ENCODE measurements around the gene NFE2.
"Not testable (repeated sequence)": the region's sequence is repeated elsewhere in the genome, so short reads cannot be mapped to it uniquely, and the experiment has no call there.

NFE2 gene

DNA sequence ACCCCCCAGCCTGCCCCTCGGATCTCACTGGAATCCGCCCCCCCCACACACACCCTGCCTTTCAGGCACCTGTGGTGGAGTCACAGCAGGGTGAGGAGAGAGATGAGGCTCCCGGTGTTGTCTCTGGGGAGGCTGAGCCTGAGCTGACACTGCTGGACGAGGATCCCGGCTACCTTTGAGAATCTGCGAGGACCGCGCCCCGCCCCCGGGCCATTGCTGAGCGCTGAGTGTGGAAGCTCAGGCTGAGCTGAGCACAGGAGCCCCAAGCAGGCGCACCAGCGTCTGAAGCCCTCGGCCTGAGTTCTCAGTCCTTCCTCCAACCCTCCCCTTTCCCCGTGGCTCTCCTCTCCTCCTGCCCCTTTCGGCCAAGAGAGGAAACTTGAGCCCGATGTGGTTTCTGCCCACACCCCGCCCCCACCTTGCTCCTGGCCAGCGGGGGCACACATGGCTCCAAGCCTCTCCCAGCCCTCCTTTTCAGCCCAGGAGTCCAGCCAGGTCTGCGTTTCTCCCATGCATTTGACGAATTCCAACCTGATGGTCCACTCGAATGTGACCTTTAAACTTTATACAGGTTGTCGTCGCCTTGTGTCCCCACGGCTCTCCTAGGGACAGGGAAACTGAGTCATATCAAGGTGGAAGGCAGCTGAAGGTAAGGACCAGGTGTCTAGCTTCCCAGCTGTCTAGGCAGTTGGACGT is at the start of gene NFE2:
Gene NFE2 (minus strand): TSS at position 284 of the 696 bp plus-strand sequence. CDS start 5,767 bp downstream, outside the sequence.
- DNase-seq = peak; percentile 35

DNA sequence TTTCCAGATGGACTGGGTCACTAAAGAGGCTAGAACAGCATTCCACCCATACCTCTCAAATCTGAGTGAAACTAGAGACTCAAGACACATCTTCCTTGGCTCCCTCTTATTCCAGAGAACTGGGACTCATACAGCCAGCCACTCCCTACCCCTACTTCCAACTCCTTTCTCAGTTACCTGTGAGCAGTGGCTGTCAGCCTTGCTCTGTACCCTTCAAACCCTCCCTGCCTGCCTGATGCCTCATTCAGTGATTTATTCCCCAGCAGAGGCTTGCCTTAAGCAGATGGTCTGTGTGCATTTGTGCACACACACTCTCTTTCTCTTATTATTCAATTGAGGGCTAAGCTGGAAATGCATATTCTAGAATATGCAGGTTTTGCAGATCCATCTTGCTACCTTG is 48.9 kb upstream of the NFE2 start:
- DNase-seq = no peak

DNA sequence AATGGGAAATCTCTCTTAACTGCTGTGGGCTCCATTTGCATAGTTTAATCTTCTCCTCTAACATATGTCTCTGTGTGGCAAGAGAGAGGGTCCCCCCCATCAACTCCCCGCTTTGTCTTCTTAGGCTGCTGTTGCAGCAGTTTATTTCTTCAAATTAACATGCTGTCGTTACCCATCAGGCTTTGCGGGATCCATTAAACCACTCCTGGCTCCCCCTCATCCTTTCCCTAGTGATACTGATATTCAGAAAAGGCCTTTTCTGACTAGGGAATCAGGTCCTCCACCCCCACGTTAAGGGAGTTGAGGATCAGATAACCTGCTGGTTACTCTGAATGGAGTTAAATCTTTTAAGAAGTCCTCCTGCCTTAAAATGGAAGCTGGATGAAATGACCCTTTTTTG is 48.2 kb upstream of the NFE2 start:
- DNase-seq = no peak

DNA sequence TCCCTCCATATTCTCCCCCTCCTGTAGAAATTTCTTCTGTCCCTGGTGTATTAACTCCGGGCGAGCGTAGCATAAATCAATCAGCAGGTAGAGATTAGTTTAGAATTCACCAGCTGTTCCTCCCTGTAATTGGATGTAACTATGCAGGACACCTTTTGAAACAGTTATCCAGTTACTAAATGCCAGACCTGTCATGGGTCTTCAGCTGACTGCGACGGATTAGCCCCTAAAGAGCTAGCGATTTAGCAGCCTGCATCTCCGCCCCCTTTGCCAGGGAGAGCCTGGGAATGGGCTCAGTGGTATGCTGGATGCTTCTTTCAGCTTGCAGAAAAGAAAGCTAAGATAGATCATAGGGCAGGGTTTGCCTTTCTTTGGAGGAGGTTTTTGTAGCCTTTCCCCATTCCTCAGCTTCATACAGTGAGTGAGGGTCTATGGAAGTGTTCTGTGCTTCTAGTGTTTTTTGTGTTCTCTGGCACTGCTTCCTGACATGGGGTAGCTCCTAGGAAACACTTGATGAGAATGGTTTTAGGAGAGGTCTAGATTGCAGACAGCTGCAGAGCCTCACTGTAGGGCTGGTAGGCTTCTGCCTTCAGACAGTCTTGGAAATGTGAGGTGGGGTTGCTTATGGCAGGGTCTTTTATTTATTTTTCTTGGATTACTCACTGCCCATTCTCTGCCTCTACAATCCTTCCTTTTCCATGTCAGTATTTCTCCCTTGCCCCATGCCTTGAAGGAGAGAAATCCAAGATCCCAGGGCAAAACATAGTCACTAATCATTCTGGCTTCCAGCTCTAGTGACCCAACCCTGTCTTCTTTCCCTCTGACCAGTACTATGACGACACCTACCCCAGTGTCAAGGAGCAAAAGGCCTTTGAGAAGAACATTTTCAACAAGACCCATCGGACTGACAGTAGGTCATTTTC is 40.8 kb upstream of the NFE2 start:
- DNase-seq = no peak

DNA sequence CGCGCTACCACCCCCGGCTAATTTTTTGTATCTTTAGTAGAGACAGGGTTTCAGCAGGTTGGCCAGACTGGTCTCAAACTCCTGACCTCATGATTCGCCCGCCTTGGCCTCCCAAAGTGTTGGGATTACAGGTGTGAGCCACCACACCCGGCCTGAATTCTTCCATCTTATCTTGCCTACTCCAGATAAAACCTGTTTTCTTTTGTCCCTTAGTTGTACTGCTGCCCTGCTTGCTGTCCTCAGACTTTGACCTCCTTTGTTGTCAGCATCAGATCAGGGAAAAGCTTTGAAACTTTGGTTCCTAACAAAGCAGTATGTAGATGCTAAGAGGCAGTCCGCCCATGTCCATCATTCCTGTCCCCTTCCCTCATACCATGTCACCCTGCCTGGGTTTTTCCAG is 40.0 kb upstream of the NFE2 start:
- no peak for DNase-seq

DNA sequence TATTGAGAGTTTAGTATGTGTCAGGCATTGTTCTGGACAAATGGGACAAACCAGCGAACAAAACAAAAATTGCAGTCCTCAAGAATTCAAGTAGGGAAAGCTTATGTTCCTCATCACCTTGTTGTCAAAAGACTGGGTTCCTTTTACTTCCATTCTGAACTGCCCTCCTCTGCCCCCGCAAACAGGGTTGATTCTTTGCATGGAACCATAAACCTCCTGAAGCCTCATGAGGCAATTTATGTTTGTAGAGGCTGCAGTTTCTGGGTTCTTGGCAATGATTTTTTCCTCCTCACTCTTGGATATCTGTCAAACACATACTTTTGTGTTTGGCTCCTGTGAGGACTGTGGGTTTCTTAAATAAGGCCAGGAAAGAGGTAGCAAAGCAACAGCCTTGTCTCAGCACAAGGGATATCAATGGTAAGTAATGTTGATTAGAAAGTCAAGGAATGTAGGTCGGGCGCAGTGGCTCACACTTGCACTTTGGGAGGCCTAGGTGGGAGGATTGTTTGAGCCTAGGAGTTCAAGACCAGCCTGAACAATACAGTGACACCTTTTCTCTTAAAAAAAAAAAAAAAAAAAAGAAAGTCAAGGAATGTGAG is 38.0 kb upstream of the NFE2 start:
- DNase-seq = no peak

DNA sequence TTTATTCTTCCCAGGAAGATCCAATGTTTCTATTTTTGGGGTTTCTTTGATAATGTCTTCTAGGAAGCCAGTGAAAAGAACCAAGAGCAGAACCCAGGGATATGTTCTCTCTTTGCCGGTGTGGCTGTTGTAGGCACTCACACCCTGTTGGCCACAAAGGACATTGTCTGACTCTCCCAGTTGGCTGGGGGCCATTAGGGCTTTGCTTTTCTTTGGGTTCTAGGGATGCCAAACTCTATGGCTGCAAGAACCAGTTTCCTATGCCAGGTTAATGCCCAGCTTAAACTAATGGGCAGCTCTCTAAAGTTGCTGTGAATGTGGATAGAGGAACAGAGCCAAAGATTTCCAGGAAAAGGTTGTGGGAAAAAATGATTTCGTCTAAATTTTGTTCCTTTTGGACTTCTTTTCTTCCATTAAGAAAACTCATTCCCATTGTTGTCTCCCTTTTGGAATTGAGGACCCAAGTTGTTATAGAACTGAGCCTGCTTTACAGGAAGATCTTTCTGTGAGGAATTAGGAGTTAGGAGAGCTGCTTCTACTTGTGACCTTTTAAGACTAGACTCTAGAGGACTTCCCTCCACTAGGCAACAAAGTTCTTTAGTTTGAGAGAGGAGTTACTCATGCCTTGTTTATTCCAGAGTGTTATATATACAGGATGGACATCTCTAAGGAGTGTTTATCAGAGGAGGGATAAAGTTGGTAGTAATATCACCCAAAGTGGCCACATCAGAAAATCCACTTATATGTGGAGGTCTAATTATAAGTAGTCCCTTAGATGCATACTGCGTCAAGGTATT is 37.2 kb upstream of the NFE2 start:
- no peak for DNase-seq

DNA sequence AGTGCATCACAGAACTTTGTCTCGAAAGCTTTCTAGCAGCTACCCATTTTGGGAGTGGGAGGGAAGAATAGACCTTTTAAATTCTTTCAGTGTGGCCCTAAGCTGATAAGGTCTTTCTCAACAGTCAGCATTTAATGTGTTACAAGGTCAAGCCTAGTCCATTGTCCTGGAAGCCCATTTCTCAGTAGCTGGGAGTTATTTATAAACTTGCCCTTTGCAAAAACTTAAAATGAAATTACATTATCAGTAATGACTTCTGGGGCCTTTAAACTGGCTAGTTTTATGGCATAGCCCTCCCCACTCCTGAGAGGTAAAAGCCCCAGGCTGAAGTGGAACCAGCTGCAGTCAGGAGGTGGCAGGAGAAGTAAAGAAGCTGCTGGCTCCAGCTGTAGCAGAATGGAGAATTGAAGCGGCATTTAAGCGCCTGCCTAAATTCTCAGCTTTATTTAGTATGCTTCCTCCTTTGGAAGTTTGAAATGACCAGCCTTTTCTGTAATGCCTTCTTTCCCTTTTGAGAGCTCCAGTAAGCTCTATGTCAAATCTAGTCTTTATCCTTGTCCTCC is 36.5 kb upstream of the NFE2 start:
- no peak for DNase-seq

DNA sequence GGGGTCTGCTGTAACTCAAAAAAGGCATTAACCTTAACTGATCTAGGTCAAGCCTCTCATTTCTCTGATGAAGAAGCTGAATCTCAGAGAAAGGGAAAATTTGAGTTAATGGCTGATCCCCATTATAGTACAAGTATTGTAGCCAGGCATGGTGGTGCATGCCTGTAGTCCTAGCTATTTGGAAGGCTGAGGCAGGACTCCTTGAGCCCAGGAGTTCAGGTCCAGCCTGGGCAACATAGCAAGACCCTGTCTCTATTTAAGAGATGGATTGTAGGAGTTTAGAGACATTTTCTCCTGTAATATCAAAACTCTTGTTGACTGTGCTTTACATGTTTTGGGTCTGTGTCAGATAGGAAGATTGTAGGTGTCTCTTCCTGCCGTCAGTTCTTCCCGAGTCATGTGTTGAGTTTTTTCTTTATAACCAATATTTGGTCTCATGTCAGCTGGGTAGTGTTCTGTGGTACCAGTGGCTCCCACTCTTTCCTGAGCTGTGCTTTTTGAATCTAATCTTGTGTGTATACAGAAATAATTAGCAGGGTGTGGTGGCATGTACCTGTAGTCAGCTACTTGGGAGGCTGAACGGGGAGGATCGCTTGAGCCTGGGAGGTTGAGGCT is 32.7 kb upstream of the NFE2 start:
- no peak for DNase-seq

DNA sequence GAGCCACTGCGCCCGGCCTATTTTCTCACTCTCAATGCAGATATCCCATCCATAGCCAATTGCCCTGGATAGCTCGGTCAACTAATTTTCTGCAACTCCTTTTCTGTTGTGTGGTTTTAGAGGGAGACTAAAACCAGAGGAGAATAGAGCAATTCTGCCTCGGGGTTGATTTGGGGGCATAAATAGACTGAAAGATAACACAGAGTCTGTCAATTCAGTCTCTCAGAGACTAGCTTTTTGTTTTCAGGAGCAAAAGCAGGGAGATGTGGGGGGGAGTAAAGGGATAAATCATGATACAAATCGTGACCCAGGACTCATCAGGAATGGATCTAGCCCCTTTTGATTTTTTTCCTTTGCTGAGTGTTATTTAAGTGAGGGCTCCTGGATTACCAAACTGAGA is 30.6 kb upstream of the NFE2 start:
- DNase-seq = no peak

DNA sequence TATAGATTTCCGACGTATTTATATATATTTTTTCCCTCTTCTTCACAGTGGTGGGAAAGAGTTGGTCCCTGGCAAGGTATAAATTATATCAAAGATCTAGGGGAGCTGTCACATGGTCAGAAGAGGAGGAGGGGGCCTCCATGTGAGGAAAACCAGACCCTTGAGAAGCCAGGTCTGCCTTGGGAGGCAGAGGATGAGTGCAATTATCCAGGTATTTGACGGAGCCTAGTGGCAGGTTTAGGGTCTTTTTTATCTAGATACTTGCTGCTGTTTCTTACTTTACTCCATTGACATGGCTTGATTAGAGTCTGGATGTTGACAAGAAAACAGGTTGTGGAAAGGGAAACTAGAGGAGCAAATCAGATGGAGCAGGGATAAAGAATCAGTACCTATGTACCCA is 29.6 kb upstream of the NFE2 start:
- no peak for DNase-seq

DNA sequence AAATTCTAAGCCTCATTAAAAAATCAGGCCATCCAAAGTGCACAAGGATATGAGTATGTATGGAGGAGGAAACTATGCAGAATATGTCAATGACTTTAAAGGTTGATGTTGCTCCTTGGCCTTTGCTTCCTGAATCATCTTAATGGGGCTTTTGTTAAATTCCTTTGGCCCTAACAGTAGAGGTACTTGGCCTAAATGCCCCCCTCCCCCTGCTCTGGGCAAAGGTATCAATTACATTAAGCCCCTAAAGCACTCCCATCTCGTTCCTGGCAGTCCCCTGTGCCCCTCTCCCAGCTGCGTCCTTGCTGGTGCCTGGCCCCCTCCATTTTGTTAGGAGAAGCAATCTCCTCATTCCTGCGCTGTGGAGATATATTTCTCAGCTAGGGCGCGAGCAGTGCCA is 28.9 kb upstream of the NFE2 start:
- DNase-seq = no peak

DNA sequence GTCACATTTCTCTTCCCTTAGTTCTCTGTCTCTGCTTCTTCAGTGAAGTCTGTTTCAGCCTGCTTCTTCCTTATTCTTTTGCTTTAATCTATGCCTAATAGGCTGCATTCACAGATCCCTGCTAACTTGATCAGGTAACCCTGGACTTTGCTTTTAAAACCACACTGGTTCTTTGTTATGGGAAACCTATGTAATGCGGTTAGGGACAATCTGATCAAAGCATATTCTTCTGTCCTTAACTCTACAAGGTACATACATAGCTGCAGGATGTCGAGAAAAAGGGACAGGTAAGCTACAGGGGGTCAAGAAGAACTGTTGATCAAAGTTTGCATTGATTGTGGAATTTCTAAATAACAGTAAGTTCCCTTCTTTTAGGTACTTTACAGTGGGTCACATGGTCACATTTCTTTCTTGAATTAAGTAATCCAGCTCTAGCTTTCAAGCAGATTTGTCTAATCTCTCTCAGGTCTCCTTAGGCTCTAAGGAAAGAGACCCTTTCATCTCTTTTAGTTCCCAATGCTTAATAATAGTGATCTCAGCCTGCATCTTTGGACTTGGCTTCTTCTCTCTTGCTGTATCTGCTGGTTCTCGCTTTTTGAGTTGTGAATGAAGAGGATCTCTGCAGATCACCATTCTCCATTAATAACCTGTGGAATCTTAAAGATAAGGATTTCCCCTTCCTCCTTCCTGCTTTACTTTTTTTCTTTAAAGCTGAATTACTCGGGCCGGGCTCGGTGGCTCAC is 28.0 kb upstream of the NFE2 start:
- no peak for DNase-seq

DNA sequence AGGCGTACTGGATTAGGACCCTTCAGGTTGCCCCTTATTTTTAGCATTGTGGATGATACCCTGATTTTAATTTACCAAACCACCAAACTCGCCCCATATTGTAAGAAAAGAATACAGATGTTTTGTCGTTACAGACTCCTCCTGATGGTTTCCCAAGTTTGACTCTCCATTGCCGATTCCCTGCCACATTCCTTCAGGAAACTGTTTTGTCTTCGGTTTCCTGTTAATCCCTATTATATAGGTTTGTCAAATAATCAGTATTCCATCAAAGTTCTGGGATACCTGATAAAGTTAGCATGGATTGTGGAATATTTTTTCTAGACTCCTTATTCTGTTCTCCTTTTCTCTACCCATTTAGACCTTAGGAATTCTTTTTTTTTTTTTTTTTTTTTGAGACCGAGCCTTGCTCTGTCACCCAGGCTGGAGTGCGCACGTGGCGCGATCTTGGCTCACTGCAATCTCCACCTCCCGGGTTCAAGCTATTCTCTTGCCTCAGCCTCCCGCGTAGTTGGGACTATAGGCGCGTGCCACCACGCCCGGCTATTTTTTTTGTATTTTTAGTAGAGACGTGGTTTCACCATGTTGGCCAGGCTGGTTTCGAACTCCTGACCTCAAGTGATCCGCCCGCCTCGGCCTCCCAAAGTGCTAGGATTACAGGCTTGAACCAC is 24.8 kb upstream of the NFE2 start:
- not testable (repeated sequence) for DNase-seq

DNA sequence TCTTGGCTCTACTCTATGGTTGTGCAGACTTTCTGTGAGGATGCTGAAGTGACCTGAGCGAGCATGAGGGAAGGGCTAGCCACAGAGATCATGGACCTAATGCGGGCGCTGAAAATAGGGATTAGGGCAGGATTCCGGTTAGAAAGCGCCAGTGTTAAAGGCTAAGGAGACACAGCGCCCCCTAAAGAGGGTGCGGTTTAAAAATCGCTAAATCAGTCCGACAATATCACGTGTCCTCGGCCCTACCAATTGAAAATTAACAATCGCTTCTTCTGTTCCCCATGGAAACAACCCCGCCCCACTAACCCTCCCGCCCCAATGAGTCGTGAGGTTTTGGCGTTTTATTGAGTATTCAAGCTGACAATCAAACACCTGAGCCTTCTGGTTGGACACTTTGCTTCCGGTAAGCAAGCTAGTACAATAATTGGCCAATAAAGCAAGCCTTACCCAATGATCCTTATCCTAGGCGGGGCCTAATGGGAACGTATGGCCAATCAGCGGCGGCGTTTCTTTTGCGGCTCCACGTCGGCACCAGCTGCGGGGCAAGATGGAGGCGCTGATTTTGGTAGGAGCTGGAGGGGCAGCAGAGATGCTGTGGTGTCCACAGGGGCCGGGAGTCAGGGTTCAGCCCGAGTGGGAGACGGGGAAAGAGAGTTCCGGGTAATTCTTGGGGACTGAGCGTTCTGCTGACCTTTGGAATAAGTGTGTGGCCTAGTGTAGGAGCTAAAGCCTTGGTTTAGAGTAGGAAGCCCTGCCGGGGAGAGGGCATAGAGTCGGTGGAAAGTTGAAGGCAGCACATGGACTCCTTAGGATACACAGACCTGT is 24.0 kb upstream of the NFE2 start, which contains the start of gene COPZ1:
Gene COPZ1 (plus strand): TSS at position 515 of the 825 bp plus-strand sequence. CDS start 33 bp downstream, at position 548.
- DNase-seq = peak; percentile 94

DNA sequence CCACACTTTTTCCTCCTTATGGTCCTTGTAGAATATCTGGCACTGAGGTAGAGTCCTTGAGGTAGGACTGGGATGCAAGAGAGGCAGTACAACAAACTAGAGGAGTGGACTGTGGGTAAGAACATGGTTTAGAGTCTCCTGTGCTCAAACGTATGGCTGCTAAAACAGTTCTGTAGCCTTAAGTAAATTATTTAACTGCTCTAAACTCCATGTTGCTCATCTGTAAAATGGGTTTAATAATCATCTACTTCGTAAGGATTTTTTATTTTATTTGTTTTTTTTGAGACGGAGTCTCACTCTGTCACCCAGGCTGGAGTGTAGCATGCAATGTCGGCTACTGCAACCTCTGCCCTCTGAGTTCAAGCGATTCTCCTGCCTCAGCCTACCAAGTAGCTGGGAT is 20.5 kb upstream of the NFE2 start:
- no peak for DNase-seq

DNA sequence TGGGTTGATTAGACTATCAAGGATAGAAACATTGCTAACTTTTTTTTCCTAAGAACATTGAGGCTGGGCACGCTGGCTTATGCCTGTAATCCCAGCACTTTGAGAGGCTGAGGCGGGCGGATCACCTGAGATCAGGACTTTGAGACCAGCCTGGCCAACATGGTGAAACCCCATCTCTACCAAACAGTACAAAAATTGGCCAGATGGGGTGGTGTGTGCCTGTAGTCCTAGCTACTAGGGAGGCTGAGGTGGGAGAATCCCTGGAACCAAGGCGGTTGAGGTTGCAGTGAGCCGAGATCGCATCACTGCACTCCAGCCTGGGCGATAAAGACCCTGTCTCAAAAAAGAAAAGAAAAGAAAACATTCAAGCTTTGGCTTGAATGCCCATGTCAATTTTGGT is 11.5 kb upstream of the NFE2 start:
- DNase-seq = not testable (repeated sequence)

DNA sequence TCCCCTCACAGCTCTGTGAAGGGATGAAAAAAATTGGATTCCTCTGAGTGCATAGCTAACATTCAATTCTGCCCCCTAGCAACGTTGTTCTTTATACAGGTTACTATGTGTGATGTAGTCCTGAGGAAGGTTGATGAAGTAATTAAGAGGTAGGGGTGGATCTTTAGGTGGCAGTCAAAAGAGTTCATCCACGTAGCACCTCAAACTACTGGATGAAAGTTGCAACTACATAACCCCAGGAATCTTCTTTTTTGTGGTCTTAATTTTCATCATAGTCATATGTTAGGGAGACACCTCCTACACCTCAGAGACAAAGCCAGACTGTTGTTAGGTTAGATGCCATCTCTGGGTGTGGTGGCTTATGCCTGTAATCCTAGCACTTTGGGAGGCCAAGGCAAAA is 10.2 kb upstream of the NFE2 start:
- no peak for DNase-seq

DNA sequence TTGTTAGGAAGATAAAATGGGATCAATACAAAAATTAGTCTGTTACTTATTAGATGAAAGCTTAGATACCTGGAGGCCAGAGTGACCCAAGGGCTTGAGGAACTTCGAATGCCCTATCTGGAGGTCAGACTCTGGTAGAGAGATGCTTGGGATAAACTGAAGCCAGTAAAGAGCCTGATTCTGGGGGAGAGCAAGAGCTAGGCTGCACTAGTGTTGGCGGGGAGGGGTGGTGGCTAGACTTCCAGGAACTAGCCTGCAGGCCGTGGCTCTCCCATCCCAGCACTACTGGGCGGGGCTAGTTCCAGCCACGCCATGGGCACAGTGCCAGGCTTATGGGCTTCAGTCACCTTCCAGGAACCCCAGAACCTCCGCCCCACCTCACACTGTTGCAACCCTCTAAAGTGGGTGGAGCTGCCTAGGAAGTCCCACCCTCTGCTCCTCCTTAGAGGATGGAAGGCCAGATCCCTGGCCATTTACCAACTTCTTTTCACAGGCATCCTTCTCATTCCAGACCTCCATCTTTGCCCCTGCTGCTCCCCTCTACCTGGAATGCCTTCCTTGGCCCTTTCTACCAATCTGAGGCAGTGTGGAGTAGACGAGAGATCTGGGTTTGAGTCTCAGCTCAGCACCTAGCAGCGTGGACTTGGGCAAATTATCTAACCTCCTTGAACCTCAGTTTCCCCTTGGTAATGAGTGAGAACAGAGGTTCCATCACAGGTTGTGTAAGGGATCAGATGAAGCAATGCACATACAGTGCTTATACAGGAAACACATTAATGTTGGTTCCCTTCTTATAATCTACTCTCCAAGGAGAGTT is 6.3 kb upstream of the NFE2 start:
- no peak for DNase-seq
